ENCODE measurements around the gene TMEM25. TPM values are rescaled to one million over a fixed set of nuclear protein-coding genes. Genes with fewer than 3 reads are reported as not detected.
"Not testable (repeated sequence)": the region's sequence is repeated elsewhere in the genome, so short reads cannot be mapped to it uniquely, and the experiment has no call there.

TMEM25 gene
- total RNA-seq, 1 donor from 2014 or later, result 8.9 TPM

DNA sequence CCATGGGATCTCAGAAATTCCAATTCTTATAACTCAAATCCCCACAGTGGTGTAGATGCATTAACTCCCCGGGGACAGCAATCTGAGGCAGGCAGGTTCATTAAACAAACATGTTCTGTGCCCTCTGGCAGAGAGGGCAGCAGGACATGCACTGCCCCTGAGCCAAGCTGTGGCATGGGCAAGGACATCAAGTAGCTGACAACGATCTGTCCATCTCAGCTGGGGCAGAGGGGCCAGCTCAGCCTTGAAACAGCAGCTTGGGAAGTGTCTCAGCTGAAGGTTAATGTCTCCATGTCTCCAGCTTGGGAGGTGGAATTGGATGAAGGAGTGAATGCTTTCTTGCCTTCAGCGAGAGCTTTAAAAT, 13.6 kb downstream of the TMEM25 start:
- Histone ChIP-seq H3K27ac (ENCODE audit: low read depth, low read length) (no peak overlapping the region), H3K4me3 (ENCODE audit: low read length in 3 of 3) (no peak overlapping the region), H3K27me3 (ENCODE audit: control insufficient read depth in 3 of 3, insufficient read depth in 3 of 3, low read length in 3 of 3) (no peaks in the 10 kb centered on the region), H3K4me1 (ENCODE audit: control insufficient read depth in 3 of 3, insufficient read depth in 3 of 3, low read length in 3 of 3) (no peaks in the 10 kb centered on the region), H3K9me3 (ENCODE audit: control insufficient read depth in 3 of 3, low read length in 3 of 3) (no peaks in the 10 kb centered on the region), H3K36me3 (ENCODE audit: control insufficient read depth in 3 of 3, insufficient read depth in 3 of 3, low read length in 3 of 3) (peaks cover 12 to 24% (median 22%) of the 10 kb centered on the region in 3 donors), H3K9ac (ENCODE audit: low read depth in 1 of 3, low read length in 3 of 3) (no peak overlapping the region)

DNA sequence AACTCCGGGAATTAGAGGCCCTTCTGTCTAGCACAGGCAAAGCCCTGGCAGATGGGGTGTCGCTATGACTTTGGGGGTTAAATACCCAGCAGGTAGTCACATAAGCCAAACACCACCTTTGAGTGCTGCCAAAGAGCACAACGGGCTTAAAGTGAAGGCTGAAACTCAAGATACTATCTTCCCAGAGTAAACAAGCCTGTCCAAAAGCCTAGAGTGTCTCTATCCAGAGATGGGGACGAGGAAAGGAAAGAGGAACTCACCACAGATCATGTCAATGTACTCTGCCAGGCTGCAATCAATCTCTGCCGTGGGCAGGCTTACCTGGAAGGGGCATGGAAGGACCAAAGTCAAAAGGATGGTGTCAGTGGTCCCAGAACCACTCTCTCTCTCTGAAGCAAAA, 14.5 kb downstream of the TMEM25 start:
- no peaks in the 10 kb centered on the region for H3K9me3 ChIP-seq (ENCODE audit: control insufficient read depth in 3 of 3, low read length in 3 of 3)
- no peaks in the 10 kb centered on the region for H3K27me3 ChIP-seq (ENCODE audit: control insufficient read depth in 3 of 3, insufficient read depth in 3 of 3, low read length in 3 of 3)
- no peaks in the 10 kb centered on the region for H3K4me1 ChIP-seq (ENCODE audit: control insufficient read depth in 3 of 3, insufficient read depth in 3 of 3, low read length in 3 of 3)
- H3K36me3 ChIP-seq (ENCODE audit: control insufficient read depth in 3 of 3, insufficient read depth in 3 of 3, low read length in 3 of 3), result peaks cover 12 to 24% (median 22%) of the 10 kb centered on the region in 3 donors
- no peak overlapping the region for H3K9ac ChIP-seq (ENCODE audit: low read depth in 1 of 3, low read length in 3 of 3)
- H3K4me3 ChIP-seq (ENCODE audit: low read length in 3 of 3), result no peak overlapping the region
- H3K27ac ChIP-seq (ENCODE audit: low read depth, low read length), result no peak overlapping the region

DNA sequence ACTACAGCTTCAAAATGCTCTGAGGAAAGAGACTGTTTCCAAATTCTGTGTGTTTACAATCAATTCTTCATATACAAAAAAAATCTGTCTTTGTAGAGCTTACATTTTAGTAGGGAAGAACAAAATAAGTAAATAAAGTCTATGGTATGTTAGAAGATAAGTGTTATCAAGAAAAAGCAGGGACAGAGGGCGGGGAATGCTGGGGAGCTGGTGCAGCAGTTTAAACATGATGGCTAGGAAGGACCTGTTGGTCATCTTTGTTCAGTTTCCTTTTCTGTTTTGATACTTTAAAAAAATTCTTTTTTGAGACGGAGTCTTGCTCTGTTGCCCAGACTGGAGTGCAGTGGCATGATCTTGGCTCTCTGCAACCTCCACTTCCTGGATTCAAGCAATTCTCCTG, 16.1 kb downstream of the TMEM25 start:
- Histone ChIP-seq H3K4me1 (ENCODE audit: control insufficient read depth in 3 of 3, insufficient read depth in 3 of 3, low read length in 3 of 3) (no peaks in the 10 kb centered on the region), H3K27me3 (ENCODE audit: control insufficient read depth in 3 of 3, insufficient read depth in 3 of 3, low read length in 3 of 3) (no peaks in the 10 kb centered on the region), H3K9me3 (ENCODE audit: control insufficient read depth in 3 of 3, low read length in 3 of 3) (no peaks in the 10 kb centered on the region), H3K4me3 (ENCODE audit: low read length in 3 of 3) (no peak overlapping the region), H3K9ac (ENCODE audit: low read depth in 1 of 3, low read length in 3 of 3) (no peak overlapping the region), H3K36me3 (ENCODE audit: control insufficient read depth in 3 of 3, insufficient read depth in 3 of 3, low read length in 3 of 3) (peaks cover 18 to 27% (median 26%) of the 10 kb centered on the region in 3 donors), H3K27ac (ENCODE audit: low read depth, low read length) (no peak overlapping the region)

DNA sequence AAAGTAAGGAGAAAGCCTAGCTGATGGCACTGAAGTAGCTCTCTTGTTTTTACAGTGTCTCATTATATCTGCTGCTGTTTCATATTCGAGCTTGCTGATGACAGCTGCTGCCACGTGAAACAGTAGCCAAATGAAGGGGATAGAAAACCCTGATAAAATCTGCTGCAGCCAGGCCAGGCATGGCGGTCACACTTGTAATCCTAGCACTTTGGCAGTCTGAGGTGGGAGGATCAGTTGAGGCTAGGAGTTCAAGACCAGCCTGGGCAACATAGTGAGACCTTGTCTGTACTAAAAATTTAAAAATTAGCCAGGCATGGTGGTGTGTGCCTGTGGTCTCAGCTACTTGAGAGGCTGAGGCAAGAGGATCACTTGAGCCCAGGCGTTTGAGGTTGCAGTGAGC, 21.3 kb downstream of the TMEM25 start:
- no peaks in the 10 kb centered on the region for H3K9me3 ChIP-seq (ENCODE audit: control insufficient read depth in 3 of 3, low read length in 3 of 3)
- H3K27me3 ChIP-seq (ENCODE audit: control insufficient read depth in 3 of 3, insufficient read depth in 3 of 3, low read length in 3 of 3), result no peaks in the 10 kb centered on the region
- no peak overlapping the region for H3K4me3 ChIP-seq (ENCODE audit: low read length in 3 of 3)
- H3K36me3 ChIP-seq (ENCODE audit: control insufficient read depth in 3 of 3, insufficient read depth in 3 of 3, low read length in 3 of 3), result peaks cover 24 to 39% (median 35%) of the 10 kb centered on the region in 3 donors
- H3K27ac ChIP-seq (ENCODE audit: low read depth, low read length), result no peak overlapping the region
- H3K9ac ChIP-seq (ENCODE audit: low read depth in 1 of 3, low read length in 3 of 3), result no peak overlapping the region
- no peaks in the 10 kb centered on the region for H3K4me1 ChIP-seq (ENCODE audit: control insufficient read depth in 3 of 3, insufficient read depth in 3 of 3, low read length in 3 of 3)

DNA sequence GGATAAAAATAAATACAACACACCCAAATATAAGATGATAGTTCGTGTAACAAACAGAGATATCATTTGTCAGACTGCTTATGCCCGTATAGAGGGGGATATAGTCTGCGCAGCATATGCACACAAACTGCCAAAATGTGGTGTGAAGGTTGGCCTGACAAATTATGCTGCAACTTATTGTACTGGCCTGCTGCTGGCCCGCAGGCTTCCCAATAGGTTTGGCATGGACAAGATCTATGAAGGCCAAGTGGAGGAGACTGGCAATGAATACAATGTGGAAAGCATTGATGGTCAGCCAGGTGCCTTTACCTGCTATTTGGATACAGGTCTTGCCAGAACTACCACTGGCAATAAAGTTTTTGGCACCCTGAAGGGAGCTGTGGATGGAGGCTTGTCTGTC, 29.8 kb downstream of the TMEM25 start:
- Histone ChIP-seq H3K36me3 (ENCODE audit: control insufficient read depth in 3 of 3, insufficient read depth in 3 of 3, low read length in 3 of 3) (peaks cover 5 to 25% (median 24%) of the 10 kb centered on the region in 3 donors), H3K4me1 (ENCODE audit: control insufficient read depth in 3 of 3, insufficient read depth in 3 of 3, low read length in 3 of 3) (peaks cover 4 to 9% (median 6%) of the 10 kb centered on the region in 3 donors), H3K9me3 (ENCODE audit: control insufficient read depth in 3 of 3, low read length in 3 of 3) (no peaks in the 10 kb centered on the region), H3K9ac (ENCODE audit: low read depth in 1 of 3, low read length in 3 of 3) (no peak overlapping the region), H3K27me3 (ENCODE audit: control insufficient read depth in 3 of 3, insufficient read depth in 3 of 3, low read length in 3 of 3) (no peaks in the 10 kb centered on the region), H3K4me3 (ENCODE audit: low read length in 3 of 3) (no peak overlapping the region), H3K27ac (ENCODE audit: low read depth, low read length) (no peak overlapping the region)

DNA sequence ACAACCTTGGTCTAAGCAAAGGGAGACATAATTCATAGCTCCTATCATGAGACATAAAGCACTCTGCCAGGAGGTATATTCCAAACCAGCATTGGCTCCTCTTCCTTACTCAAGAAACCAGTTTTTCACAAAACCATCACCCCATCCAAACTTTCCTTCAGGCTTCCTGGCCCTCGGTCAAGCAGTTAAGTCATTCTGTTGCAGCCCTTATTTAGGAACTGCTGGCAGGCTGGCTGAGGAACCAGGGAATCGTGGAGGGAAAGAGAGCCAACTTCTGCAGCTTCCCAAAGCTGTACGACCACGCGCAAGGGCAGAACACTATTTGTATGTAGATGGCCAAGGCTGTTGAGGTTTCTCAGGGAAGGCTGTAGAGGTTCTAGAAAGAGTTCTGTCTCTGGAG, 34.1 kb downstream of the TMEM25 start:
- Histone ChIP-seq H3K4me3 (ENCODE audit: low read length in 3 of 3) (peak overlapping the region; percentile 37 to 57 (median 51)), H3K27me3 (ENCODE audit: control insufficient read depth in 3 of 3, insufficient read depth in 3 of 3, low read length in 3 of 3) (no peaks in the 10 kb centered on the region), H3K9me3 (ENCODE audit: control insufficient read depth in 3 of 3, low read length in 3 of 3) (no peaks in the 10 kb centered on the region), H3K9ac (ENCODE audit: low read depth in 1 of 3, low read length in 3 of 3) (peak overlapping the region in 2 of 3 donors; percentile 24 to 71), H3K27ac (ENCODE audit: low read depth, low read length) (no peak overlapping the region), H3K4me1 (ENCODE audit: control insufficient read depth in 3 of 3, insufficient read depth in 3 of 3, low read length in 3 of 3) (peaks cover 6 to 9% (median 8%) of the 10 kb centered on the region in 3 donors), H3K36me3 (ENCODE audit: control insufficient read depth in 3 of 3, insufficient read depth in 3 of 3, low read length in 3 of 3) (peaks cover 3 to 7% (median 3%) of the 10 kb centered on the region in 3 donors)

DNA sequence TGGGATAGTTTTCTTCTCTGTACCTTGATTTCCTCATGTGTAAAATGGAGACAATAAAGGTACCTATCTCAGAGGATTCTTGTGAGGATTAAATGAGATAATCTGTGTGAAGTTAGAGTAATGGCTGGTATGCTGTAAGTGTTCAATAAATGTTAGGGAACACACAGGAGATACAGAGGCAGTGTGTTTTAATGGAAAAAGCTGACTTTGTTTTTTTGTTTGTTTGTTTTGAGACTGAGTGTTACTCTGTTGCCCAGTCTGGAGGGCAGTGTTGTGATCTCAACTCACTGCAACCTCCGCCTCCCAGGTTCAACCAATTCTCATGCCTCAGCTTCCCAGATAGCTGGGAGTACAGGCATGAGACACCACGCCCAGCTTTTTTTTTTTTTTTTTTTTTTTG, 38.7 kb downstream of the TMEM25 start:
- no peaks in the 10 kb centered on the region for H3K27me3 ChIP-seq (ENCODE audit: control insufficient read depth in 3 of 3, insufficient read depth in 3 of 3, low read length in 3 of 3)
- H3K4me1 ChIP-seq (ENCODE audit: control insufficient read depth in 3 of 3, insufficient read depth in 3 of 3, low read length in 3 of 3), result peaks cover 14 to 25% (median 22%) of the 10 kb centered on the region in 3 donors
- no peaks in the 10 kb centered on the region for H3K9me3 ChIP-seq (ENCODE audit: control insufficient read depth in 3 of 3, low read length in 3 of 3)
- peaks cover 0 to 4% (median 0%) of the 10 kb centered on the region in 3 donors for H3K36me3 ChIP-seq (ENCODE audit: control insufficient read depth in 3 of 3, insufficient read depth in 3 of 3, low read length in 3 of 3)
- H3K4me3 ChIP-seq (ENCODE audit: low read length in 3 of 3), result no peak overlapping the region
- no peak overlapping the region for H3K27ac ChIP-seq (ENCODE audit: low read depth, low read length)
- H3K9ac ChIP-seq (ENCODE audit: low read depth in 1 of 3, low read length in 3 of 3), result no peak overlapping the region

DNA sequence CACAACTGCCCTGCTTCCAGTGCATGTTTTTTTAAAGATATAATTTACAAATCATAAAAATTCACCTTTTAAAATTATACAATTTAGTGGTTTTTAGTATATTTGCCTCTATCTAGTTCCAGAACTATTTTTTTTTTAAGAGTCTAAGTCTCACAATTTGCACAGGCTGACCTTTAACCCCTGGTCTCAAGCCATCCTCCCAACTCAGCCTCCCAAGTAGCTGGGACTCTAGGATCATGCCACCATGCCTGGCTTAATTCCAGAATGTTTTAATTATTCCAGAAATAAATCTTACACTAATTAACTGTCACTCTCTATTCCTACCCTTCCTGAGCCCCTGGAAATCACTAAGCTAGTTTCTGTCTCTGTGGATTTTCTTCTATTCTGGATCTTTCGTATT, 39.8 kb downstream of the TMEM25 start:
- H3K27me3 ChIP-seq (ENCODE audit: control insufficient read depth in 3 of 3, insufficient read depth in 3 of 3, low read length in 3 of 3), result no peaks in the 10 kb centered on the region
- peaks cover 0 to 4% (median 0%) of the 10 kb centered on the region in 3 donors for H3K36me3 ChIP-seq (ENCODE audit: control insufficient read depth in 3 of 3, insufficient read depth in 3 of 3, low read length in 3 of 3)
- H3K9me3 ChIP-seq (ENCODE audit: control insufficient read depth in 3 of 3, low read length in 3 of 3), result no peaks in the 10 kb centered on the region
- no peak overlapping the region for H3K27ac ChIP-seq (ENCODE audit: low read depth, low read length)
- no peak overlapping the region for H3K9ac ChIP-seq (ENCODE audit: low read depth in 1 of 3, low read length in 3 of 3)
- no peak overlapping the region for H3K4me3 ChIP-seq (ENCODE audit: low read length in 3 of 3)
- H3K4me1 ChIP-seq (ENCODE audit: control insufficient read depth in 3 of 3, insufficient read depth in 3 of 3, low read length in 3 of 3), result peaks cover 12 to 25% (median 13%) of the 10 kb centered on the region in 3 donors

DNA sequence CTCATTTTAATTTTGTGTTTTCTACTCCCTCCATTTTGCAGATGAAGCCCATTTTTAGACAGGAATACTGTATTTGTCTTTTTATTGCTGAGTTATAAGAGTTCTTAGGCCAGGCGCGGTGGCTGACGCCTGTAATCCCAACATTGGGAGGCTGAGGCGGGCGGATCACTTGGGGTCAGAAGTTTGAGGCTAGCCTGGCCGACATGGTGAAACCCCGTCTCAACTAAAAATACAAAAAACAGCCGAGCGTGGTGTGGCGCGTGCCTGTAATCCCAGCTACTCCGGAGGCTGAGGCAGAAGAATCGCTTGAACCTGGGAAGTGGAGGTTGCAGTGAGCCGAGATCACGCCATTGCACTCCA, 40.7 kb downstream of the TMEM25 start:
- Histone ChIP-seq H3K27ac (ENCODE audit: low read depth, low read length) (peak overlapping the region; percentile 98), H3K4me1 (ENCODE audit: control insufficient read depth in 3 of 3, insufficient read depth in 3 of 3, low read length in 3 of 3) (peaks cover 9 to 25% (median 16%) of the 10 kb centered on the region in 3 donors), H3K4me3 (ENCODE audit: low read length in 3 of 3) (peak overlapping the region; percentile 94 to 95 (median 95)), H3K9ac (ENCODE audit: low read depth in 1 of 3, low read length in 3 of 3) (peak overlapping the region; percentile 24 to 100 (median 76))
- not testable (repeated sequence) for H3K9me3 ChIP-seq (ENCODE audit: control insufficient read depth in 3 of 3, low read length in 3 of 3); H3K36me3 ChIP-seq (ENCODE audit: control insufficient read depth in 3 of 3, insufficient read depth in 3 of 3, low read length in 3 of 3); H3K27me3 ChIP-seq (ENCODE audit: control insufficient read depth in 3 of 3, insufficient read depth in 3 of 3, low read length in 3 of 3)

DNA sequence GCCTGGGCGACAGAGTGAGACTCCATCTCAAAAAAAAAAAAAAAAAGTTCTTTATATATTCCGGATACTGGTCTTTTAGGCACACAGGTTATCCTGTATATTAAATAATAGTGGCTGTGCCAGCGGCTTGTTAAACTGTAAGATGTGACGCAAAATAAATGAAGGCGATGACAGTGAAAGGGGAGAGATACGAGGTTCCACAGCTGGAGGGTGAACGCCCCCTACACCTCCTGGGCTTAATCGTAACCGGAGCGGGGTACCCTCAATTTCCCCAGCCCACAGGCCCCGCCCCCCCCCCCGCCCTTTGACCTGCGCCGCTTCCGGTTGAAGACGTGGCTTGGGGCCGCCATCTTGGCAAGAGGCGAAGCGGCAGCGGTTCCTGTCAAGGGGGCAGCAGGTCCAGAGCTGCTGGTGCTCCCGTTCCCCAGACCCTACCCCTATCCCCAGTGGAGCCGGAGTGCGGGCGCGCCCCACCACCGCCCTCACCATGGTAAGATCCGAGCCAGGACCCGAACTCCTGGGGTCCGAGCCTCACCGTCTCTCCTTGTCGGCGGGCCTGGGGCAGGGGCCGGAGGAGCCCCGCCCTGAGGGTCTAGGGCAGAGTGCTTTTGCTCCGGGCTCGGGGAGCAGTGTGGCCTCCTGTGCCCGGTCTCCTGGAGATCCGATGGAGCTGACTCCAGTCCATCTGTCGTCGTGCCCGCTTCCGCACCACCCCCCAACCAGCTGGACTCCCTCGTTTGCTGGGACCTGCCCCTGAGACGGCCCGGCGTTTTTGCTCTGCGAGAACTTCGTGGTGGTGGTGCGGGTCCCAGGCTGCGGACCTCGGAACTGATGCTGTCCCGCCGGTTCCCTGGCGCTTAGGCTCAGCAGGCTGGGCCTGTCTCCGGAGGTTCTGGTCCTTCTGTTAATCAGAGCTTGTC, 41.3 kb downstream of the TMEM25 start, which contains the start of gene ARCN1:
Gene ARCN1 (plus strand): TSS at position 349 of the 920 bp plus-strand sequence. CDS start 139 bp downstream, at position 488.
- Histone ChIP-seq H3K36me3 (ENCODE audit: control insufficient read depth in 3 of 3, insufficient read depth in 3 of 3, low read length in 3 of 3) (peaks cover 0 to 4% (median 0%) of the 10 kb centered on the region in 3 donors), H3K27me3 (ENCODE audit: control insufficient read depth in 3 of 3, insufficient read depth in 3 of 3, low read length in 3 of 3) (no peaks in the 10 kb centered on the region), H3K4me1 (ENCODE audit: control insufficient read depth in 3 of 3, insufficient read depth in 3 of 3, low read length in 3 of 3) (peaks cover 11 to 25% (median 20%) of the 10 kb centered on the region in 3 donors), H3K4me3 (ENCODE audit: low read length in 3 of 3) (peak within 1 kb of the TSS; percentile 94 to 95 (median 95)), H3K9me3 (ENCODE audit: control insufficient read depth in 3 of 3, low read length in 3 of 3) (no peaks in the 10 kb centered on the region), H3K27ac (ENCODE audit: low read depth, low read length) (peak within 1 kb of the TSS; percentile 98), H3K9ac (ENCODE audit: low read depth in 1 of 3, low read length in 3 of 3) (peak within 1 kb of the TSS; percentile 98 to 100 (median 100))
